ENCODE data around the gene P3H3.

- no peak for TF ChIP-seq MYC (IDR thresholded peaks at IDR 0.05; ENCODE audit: low read depth, low read length)
- no peak for TF ChIP-seq CTCF (IDR thresholded peaks at IDR 0.05; ENCODE audit: extremely low read depth in 1 of 2, insufficient read depth in 1 of 2, low read depth in 1 of 2, low read length in 2 of 2)
- no peak for TF ChIP-seq MAX (IDR thresholded peaks at IDR 0.05; ENCODE audit: insufficient read depth, insufficient read length)
- no peak for TF ChIP-seq EZH2 (IDR thresholded peaks at IDR 0.05; ENCODE audit: borderline replicate concordance, low read depth, low read length, severe bottlenecking)
- no peak for TF ChIP-seq POLR2AphosphoS5 (IDR thresholded peaks at IDR 0.05; ENCODE audit: insufficient read depth, low read depth, low read length)
- TF ChIP-seq POLR2A (IDR thresholded peaks at IDR 0.05; ENCODE audit: low read depth, low read length) = no peak
Measured at GRCh38 chr12:6820166-6820565, 8.0 kb upstream of the P3H3 start.

All from endothelial cell of umbilical vein (primary cell).